Naive B cell (primary cell): ENCODE measurements around the gene RALGAPB. TPM values are rescaled to one million over a fixed set of nuclear protein-coding genes. Genes with fewer than 3 reads are reported as not detected.
"Not testable (repeated sequence)": the region's sequence is repeated elsewhere in the genome, so short reads cannot be mapped to it uniquely, and the experiment has no call there.

Experiments used
- ATAC-seq, 2 donors: fragments of 150-1000 bp; cut with Tn5 transposase; 2 replicates each; pipeline ENCODE4 v1.10.0; 2021; ENCODE audit warnings: low read depth in 2 of 2, mild to moderate bottlenecking in 2 of 2, moderate library complexity in 2 of 2
- DNase-seq: peaks from one replicate; pipeline ENCODE4 v3.0.0; 2022
- H3K27ac Mint-ChIP-seq, 6 donors: one replicate each; pipeline ENCODE4 v1.8.0; 2020 to 2022; ENCODE audit warnings: mild to moderate bottlenecking in 6 of 6, mixed read lengths in 6 of 6, moderate library complexity in 5 of 6, inconsistent platforms in 2 of 6
- H3K27me3 Mint-ChIP-seq, 3 donors: one replicate each; pipeline ENCODE4 v1.8.0; 2021 to 2022; ENCODE audit warnings: mixed read lengths in 3 of 3, mild to moderate bottlenecking in 1 of 3
- H3K36me3 Mint-ChIP-seq, 2 donors: one replicate each; pipeline ENCODE4 v1.8.0; 2020 to 2022; ENCODE audit warnings: mixed read lengths in 2 of 2, inconsistent platforms in 1 of 2, mild to moderate bottlenecking in 1 of 2
- H3K4me1 Mint-ChIP-seq, 3 donors: one replicate each; pipeline ENCODE4 v1.8.0; 2020 to 2022; ENCODE audit warnings: mixed read lengths in 3 of 3, inconsistent platforms in 1 of 3, mild to moderate bottlenecking in 1 of 3, moderate library complexity in 1 of 3
- H3K4me3 Mint-ChIP-seq, 8 donors: one replicate each; pipeline ENCODE4 v1.8.0; 2020 to 2022; ENCODE audit warnings: mild to moderate bottlenecking in 8 of 8, mixed read lengths in 8 of 8, moderate library complexity in 8 of 8, inconsistent platforms in 2 of 8
- H3K9me3 Mint-ChIP-seq, 7 donors: one replicate each; pipeline ENCODE4 v1.8.0; 2020 to 2022; ENCODE audit warnings: mixed read lengths in 7 of 7, mild to moderate bottlenecking in 5 of 7, inconsistent platforms in 2 of 7, moderate library complexity in 1 of 7
- polyA plus RNA-seq, 6 donors: library from polyadenylated mRNA; unstranded; fragments of 300-500 nt; fragmentation: Illumina TruSeq; gene quantifications; one replicate each; pipeline ENCODE4 v1.2.3, GENCODE V29; 2021; ENCODE audit warnings: low read depth in 6 of 6

RALGAPB gene
- polyA plus RNA-seq: 10 to 100 TPM in 5 of 6 donors, 1 to 10 TPM in 1; 6.3 to 17.4 (median 11.8) TPM

- ATAC-seq (peak; percentile 92 to 94), DNase-seq (peak; percentile 96)
- H3K36me3 Mint-ChIP-seq: no peaks in the 10 kb centered on the region
- peaks cover 0 to 6% (median 0%) of the 10 kb centered on the region in 3 donors for H3K27me3 Mint-ChIP-seq
- peak within 1 kb of the TSS; percentile 79 to 95 (median 90) for H3K27ac Mint-ChIP-seq
- peaks cover 0 to 3% (median 0%) of the 10 kb centered on the region in 7 donors for H3K9me3 Mint-ChIP-seq
- peaks cover 37 to 47% (median 39%) of the 10 kb centered on the region in 3 donors for H3K4me1 Mint-ChIP-seq
- H3K4me3 Mint-ChIP-seq: peak within 1 kb of the TSS; percentile 88 to 95 (median 92)
These were observed at the start of gene RALGAPB for GRCh38 chr20:38472513-38473366. RALGAPB (plus strand) TSS chr20:38472843; CDS start chr20:38488433, 15,590 bp downstream.

GRCh38 chr20:38423541-38423940 lies 49.1 kb upstream of the RALGAPB start:
- Mint-ChIP-seq H3K9me3 (no peaks in the 10 kb centered on the region), H3K4me3 (no peak overlapping the region), H3K27ac (peak overlapping the region in 1 of 6 donors; percentile 29), H3K36me3 (peaks cover 18 to 37% of the 10 kb centered on the region in 2 donors), H3K4me1 (peaks cover 19 to 33% (median 22%) of the 10 kb centered on the region in 3 donors), H3K27me3 (no peaks in the 10 kb centered on the region)
- DNase-seq (no peak), ATAC-seq (no peak)

- peak overlapping the region in 3 of 6 donors; percentile 18 to 60 (median 41) for H3K27ac Mint-ChIP-seq
- H3K27me3 Mint-ChIP-seq: no peaks in the 10 kb centered on the region
- no peak overlapping the region for H3K4me3 Mint-ChIP-seq
- ATAC-seq: no peak
- peaks cover 23 to 33% (median 25%) of the 10 kb centered on the region in 3 donors for H3K4me1 Mint-ChIP-seq
- H3K9me3 Mint-ChIP-seq: no peaks in the 10 kb centered on the region
- DNase-seq: no peak
- peaks cover 23 to 32% of the 10 kb centered on the region in 2 donors for H3K36me3 Mint-ChIP-seq
These were observed 48.2 kb upstream of the RALGAPB start for GRCh38 chr20:38424401-38424800.

GRCh38 chr20:38426006-38426897 lies 46.4 kb upstream of the RALGAPB start:
- DNase-seq (no peak), ATAC-seq (no peak)
- peaks cover 21 to 25% of the 10 kb centered on the region in 2 donors for H3K36me3 Mint-ChIP-seq
- peak overlapping the region in 1 of 8 donors; percentile 70 for H3K4me3 Mint-ChIP-seq
- H3K27me3 Mint-ChIP-seq: no peaks in the 10 kb centered on the region
- H3K27ac Mint-ChIP-seq: peak overlapping the region in 1 of 6 donors; percentile 87
- no peaks in the 10 kb centered on the region for H3K9me3 Mint-ChIP-seq
- peaks cover 23 to 39% (median 30%) of the 10 kb centered on the region in 3 donors for H3K4me1 Mint-ChIP-seq

GRCh38 chr20:38427655-38428023 lies 45.0 kb upstream of the RALGAPB start:
- ATAC-seq (no peak), DNase-seq (no peak)
- H3K27ac Mint-ChIP-seq: peak overlapping the region in 1 of 6 donors; percentile 53
- H3K27me3 Mint-ChIP-seq: no peaks in the 10 kb centered on the region
- no peak overlapping the region for H3K4me3 Mint-ChIP-seq
- no peaks in the 10 kb centered on the region for H3K9me3 Mint-ChIP-seq
- peaks cover 23 to 30% of the 10 kb centered on the region in 2 donors for H3K36me3 Mint-ChIP-seq
- peaks cover 32 to 46% (median 36%) of the 10 kb centered on the region in 3 donors for H3K4me1 Mint-ChIP-seq

GRCh38 chr20:38428800-38429199 lies 43.8 kb upstream of the RALGAPB start:
- Mint-ChIP-seq H3K27ac (no peak overlapping the region), H3K9me3 (no peaks in the 10 kb centered on the region), H3K4me3 (no peak overlapping the region), H3K27me3 (no peaks in the 10 kb centered on the region), H3K4me1 (peaks cover 35 to 45% (median 44%) of the 10 kb centered on the region in 3 donors), H3K36me3 (peaks cover 21 to 30% of the 10 kb centered on the region in 2 donors)
- DNase-seq (no peak), ATAC-seq (no peak)

- ATAC-seq: no peak
- Mint-ChIP-seq H3K4me1 (peaks cover 39 to 49% (median 46%) of the 10 kb centered on the region in 3 donors), H3K27ac (peak overlapping the region in 3 of 6 donors; percentile 38 to 83 (median 43)), H3K4me3 (no peak overlapping the region), H3K9me3 (no peaks in the 10 kb centered on the region), H3K36me3 (peaks cover 21 to 30% of the 10 kb centered on the region in 2 donors), H3K27me3 (no peaks in the 10 kb centered on the region)
- no peak for DNase-seq
These were observed 43.3 kb upstream of the RALGAPB start for GRCh38 chr20:38429301-38429700.

GRCh38 chr20:38430679-38431325 lies 41.8 kb upstream of the RALGAPB start:
- peaks cover 39 to 49% (median 47%) of the 10 kb centered on the region in 3 donors for H3K4me1 Mint-ChIP-seq
- H3K27ac Mint-ChIP-seq: peak overlapping the region in 3 of 6 donors; percentile 9 to 71 (median 59)
- peak overlapping the region in 1 of 8 donors; percentile 46 for H3K4me3 Mint-ChIP-seq

GRCh38 chr20:38432292-38432691 lies 40.4 kb upstream of the RALGAPB start:
- Mint-ChIP-seq H3K27me3 (no peaks in the 10 kb centered on the region), H3K4me1 (peaks cover 33 to 44% (median 36%) of the 10 kb centered on the region in 3 donors), H3K9me3 (no peaks in the 10 kb centered on the region), H3K36me3 (peaks cover 13 to 23% of the 10 kb centered on the region in 2 donors), H3K4me3 (peak overlapping the region in 2 of 8 donors; percentile 46 to 51), H3K27ac (peak overlapping the region in 2 of 6 donors; percentile 14 to 16)
- no peak for DNase-seq
- ATAC-seq: no peak

More at GRCh38 chr20:38430679-38431325, 41.8 kb upstream of the RALGAPB start:
- Mint-ChIP-seq H3K36me3 (peaks cover 21 to 30% of the 10 kb centered on the region in 2 donors), H3K27me3 (no peaks in the 10 kb centered on the region), H3K9me3 (no peaks in the 10 kb centered on the region)
- ATAC-seq (no peak), DNase-seq (no peak)

- Mint-ChIP-seq H3K4me3 (peak overlapping the region in 5 of 8 donors; percentile 22 to 96 (median 51)), H3K4me1 (peaks cover 32 to 44% (median 34%) of the 10 kb centered on the region in 3 donors), H3K27ac (peak overlapping the region in 3 of 6 donors; percentile 47 to 88 (median 76)), H3K36me3 (peaks cover 13 to 21% of the 10 kb centered on the region in 2 donors)
- not testable (repeated sequence) for DNase-seq, ATAC-seq, H3K9me3 Mint-ChIP-seq, H3K27me3 Mint-ChIP-seq
These were observed 39.8 kb upstream of the RALGAPB start for GRCh38 chr20:38432870-38433269.

- H3K4me3 Mint-ChIP-seq: peak overlapping the region; percentile 87 to 96 (median 96)
- peaks cover 32 to 44% (median 34%) of the 10 kb centered on the region in 3 donors for H3K4me1 Mint-ChIP-seq
- H3K9me3 Mint-ChIP-seq: no peaks in the 10 kb centered on the region
- ATAC-seq (no peak), DNase-seq (no peak)
- peaks cover 0 to 8% (median 4%) of the 10 kb centered on the region in 3 donors for H3K27me3 Mint-ChIP-seq
- peaks cover 13 to 21% of the 10 kb centered on the region in 2 donors for H3K36me3 Mint-ChIP-seq
- peak overlapping the region; percentile 47 to 97 (median 91) for H3K27ac Mint-ChIP-seq
These were observed 39.2 kb upstream of the RALGAPB start for GRCh38 chr20:38433304-38433972.

- Mint-ChIP-seq H3K27me3 (peaks cover 0 to 17% (median 13%) of the 10 kb centered on the region in 3 donors), H3K9me3 (no peaks in the 10 kb centered on the region), H3K4me3 (peak overlapping the region; percentile 87 to 96 (median 96)), H3K27ac (peak overlapping the region; percentile 72 to 97 (median 94)), H3K4me1 (peaks cover 31 to 39% (median 34%) of the 10 kb centered on the region in 3 donors), H3K36me3 (peaks cover 13 to 17% of the 10 kb centered on the region in 2 donors)
- peak; percentile 31 to 42 for ATAC-seq
- DNase-seq: peak; percentile 14
These were observed 38.3 kb upstream of the RALGAPB start for GRCh38 chr20:38434301-38434741.
